PFSK-1 (cell line): ENCODE results near the gene THBD.

Source experiments
- FOXP2 ChIP-seq: optimal IDR thresholded peaks from 2 replicates; pipeline ENCODE3; 2011; ENCODE audit warnings: borderline replicate concordance, control low read depth, inconsistent platforms; ENCODE audit not compliant: insufficient read depth; ENCODE audit errors: extremely low read length, extremely low read depth
- POLR2AphosphoS5 ChIP-seq: IDR thresholded peaks from 2 replicates; pipeline ENCODE4 v1.6.1; 2012; ENCODE audit warnings: low read depth, mild to moderate bottlenecking, control low read depth, low read length, moderate library complexity
- SIN3A ChIP-seq: IDR thresholded peaks from 2 replicates; pipeline ENCODE4 v1.6.1; 2012; ENCODE audit warnings: mild to moderate bottlenecking, low read length, moderate library complexity, borderline replicate concordance; ENCODE audit not compliant: insufficient read depth
- TAF1 ChIP-seq: IDR thresholded peaks from 2 replicates; pipeline ENCODE4 v1.6.1; 2012; ENCODE audit warnings: low read length, control low read depth, borderline replicate concordance; ENCODE audit not compliant: insufficient read depth
- TF ChIP-seq, protein P1 (sequence below), 2 experiments: IDR thresholded peaks; 2 replicates each; pipeline versions ENCODE4 v1.6.1 to v1.8.0; 2011 to 2012; ENCODE audit warnings: low read depth in 2 of 2, low read length in 2 of 2, control low read depth in 1 of 2, inconsistent platforms in 1 of 2, mild to moderate bottlenecking in 1 of 2, moderate library complexity in 1 of 2; ENCODE audit not compliant: insufficient read depth in 1 of 2

The THBD gene

DNA sequence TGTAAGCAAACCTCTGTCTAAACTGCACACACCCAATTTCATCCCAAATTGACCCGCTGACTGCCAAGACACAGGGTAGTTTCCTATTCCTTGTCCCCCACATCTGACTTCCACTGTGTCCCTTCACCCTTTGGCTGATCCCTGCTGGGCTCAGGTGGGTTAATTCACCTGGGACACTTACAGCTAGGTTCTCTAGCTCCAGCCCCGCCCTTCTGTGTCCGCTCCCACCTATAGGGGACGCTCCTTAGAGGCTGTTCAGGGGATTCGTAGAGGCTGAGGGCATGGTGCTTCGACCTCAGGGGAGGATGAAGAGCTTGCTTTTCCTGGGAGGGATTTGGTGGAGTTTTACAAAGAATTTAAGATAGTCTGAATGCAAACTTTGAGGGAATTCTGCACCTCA lies 40.7 kb upstream of the THBD start:
- TF ChIP-seq FOXP2 (no peak), TAF1 (no peak), SIN3A (no peak), POLR2AphosphoS5 (no peak)
- TF ChIP-seq, protein P1, sequence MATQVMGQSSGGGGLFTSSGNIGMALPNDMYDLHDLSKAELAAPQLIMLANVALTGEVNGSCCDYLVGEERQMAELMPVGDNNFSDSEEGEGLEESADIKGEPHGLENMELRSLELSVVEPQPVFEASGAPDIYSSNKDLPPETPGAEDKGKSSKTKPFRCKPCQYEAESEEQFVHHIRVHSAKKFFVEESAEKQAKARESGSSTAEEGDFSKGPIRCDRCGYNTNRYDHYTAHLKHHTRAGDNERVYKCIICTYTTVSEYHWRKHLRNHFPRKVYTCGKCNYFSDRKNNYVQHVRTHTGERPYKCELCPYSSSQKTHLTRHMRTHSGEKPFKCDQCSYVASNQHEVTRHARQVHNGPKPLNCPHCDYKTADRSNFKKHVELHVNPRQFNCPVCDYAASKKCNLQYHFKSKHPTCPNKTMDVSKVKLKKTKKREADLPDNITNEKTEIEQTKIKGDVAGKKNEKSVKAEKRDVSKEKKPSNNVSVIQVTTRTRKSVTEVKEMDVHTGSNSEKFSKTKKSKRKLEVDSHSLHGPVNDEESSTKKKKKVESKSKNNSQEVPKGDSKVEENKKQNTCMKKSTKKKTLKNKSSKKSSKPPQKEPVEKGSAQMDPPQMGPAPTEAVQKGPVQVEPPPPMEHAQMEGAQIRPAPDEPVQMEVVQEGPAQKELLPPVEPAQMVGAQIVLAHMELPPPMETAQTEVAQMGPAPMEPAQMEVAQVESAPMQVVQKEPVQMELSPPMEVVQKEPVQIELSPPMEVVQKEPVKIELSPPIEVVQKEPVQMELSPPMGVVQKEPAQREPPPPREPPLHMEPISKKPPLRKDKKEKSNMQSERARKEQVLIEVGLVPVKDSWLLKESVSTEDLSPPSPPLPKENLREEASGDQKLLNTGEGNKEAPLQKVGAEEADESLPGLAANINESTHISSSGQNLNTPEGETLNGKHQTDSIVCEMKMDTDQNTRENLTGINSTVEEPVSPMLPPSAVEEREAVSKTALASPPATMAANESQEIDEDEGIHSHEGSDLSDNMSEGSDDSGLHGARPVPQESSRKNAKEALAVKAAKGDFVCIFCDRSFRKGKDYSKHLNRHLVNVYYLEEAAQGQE (IDR thresholded peaks at IDR 0.05; ENCODE audit: insufficient read depth in 1 of 2, low read depth in 2 of 2, low read length in 2 of 2) = no peak

DNA sequence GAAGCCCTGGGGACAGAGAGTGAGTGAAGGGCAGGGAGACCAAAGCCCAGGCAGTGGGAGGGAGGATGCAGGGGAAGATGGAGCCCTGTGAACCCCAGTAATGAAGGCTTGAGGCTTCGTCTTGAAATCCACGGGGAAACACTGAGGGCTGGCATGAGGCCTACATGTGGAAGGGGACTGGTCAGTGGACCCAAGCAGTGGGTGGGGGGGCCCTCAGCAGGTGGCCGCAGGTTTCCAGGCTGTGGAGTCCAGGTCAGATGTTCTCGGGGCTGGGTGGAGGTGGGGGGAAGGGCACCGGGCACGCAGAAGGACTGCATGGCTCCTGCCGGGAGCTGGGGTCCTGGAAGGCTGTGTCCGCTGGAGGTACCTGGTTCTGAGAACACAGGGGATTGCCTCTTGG lies 39.4 kb upstream of the THBD start:
- TF ChIP-seq TAF1 (no peak), SIN3A (no peak), POLR2AphosphoS5 (no peak), FOXP2 (no peak)
- TF ChIP-seq, protein P1 (IDR thresholded peaks at IDR 0.05; ENCODE audit: insufficient read depth in 1 of 2, low read depth in 2 of 2, low read length in 2 of 2) = no peak

DNA sequence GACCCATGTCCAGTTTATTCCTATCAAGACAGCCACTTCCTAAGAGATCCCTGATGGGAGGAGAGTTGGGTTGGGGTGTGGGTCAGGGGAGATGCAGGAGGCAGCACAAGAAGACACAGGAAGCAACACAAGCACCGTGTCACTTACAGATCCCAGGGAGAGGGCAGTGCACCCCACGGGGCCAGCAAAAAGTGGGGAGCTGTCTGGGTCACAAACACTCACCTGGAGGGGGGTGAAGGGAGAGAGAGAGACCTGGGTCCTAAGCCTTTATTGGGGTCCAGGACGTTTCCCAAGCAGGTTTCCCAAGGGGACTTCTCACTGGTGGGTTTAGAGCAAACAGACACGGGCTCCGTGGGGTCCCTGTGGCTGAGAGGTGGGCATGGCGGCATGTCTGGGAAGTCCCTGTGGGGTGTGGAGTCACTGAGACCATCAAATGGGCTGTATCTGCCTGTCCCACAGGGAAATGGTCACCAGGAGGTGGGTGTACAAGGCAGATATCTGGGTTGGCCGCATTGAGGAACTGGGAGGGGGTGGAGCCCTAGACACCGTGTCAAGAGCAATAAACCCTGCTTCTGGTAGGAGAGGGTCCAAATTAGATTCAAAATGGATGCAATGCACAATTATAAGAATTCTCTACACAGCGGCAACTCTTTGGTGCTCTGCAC lies 38.2 kb upstream of the THBD start:
- TF ChIP-seq, protein P1 (IDR thresholded peaks at IDR 0.05; ENCODE audit: insufficient read depth in 1 of 2, low read depth in 2 of 2, low read length in 2 of 2) = no peak
- TF ChIP-seq FOXP2 (no peak), POLR2AphosphoS5 (no peak), TAF1 (no peak), SIN3A (no peak)

DNA sequence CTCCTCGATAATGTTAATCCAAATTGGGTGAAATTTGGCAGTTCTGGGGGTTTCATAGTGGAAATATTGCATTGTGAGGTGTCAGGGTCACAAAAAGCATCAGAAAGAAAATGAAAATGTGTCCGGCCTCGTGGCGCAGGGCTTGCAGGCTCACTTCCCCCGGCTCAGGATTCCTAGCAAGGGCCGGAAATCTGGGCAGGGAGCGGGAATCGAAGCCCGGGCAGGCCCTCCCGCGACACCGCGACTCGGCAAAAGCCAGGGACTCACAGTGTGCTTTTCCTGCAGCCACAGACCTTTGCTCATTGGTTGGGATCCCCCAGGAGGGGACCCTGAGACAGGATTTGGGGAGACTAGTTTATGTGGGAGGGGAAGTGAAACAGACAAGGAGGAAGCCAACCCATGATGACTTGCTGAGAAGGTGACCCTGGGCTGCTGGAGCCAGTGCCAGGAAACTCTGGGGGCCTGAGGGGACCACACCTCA lies 37.5 kb upstream of the THBD start:
- TF ChIP-seq, protein P1 (IDR thresholded peaks at IDR 0.05; ENCODE audit: insufficient read depth in 1 of 2, low read depth in 2 of 2, low read length in 2 of 2) = no peak

DNA sequence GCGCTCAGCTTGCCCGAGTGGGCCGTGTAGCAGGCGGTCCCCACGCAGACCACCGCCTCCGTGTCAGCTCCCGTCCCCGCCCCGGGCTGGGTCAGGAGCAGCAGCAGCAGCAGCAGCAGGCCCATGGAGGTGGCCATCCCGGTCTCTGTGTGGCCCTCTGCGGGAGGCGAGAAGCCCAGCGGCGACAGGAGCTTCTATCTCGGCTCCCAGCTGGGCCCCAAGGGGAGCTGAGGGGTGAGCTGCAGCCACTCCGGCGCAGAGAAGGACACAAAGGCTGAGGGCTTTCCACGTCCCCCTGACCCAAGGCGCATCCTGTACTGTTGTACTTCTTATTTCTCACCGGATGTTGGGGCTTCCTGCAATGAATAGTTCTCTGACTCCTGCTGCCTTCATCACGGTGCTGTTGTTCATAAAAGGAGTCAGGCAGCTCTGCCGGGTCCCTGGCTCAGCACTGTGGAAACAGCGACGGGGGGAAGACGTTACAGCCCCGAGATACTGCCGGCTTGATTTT lies 36.6 kb upstream of the THBD start, which contains the start of gene CD93:
CD93 (minus strand) TSS at position 269 of the 511 bp plus-strand sequence; CDS start at position 137, 132 bp downstream.
- TF ChIP-seq POLR2AphosphoS5 (no peak), FOXP2 (no peak), SIN3A (no peak)
